ENCODE data around the gene TTBK1.

GRCh38 chr6:43277643-43278523, 34.6 kb downstream of the TTBK1 start:
- TF ChIP-seq CTCF (IDR thresholded peaks at IDR 0.05 in 8 of 11, conservative IDR thresholded peaks at IDR 0.05 in 3 of 11) (no peak), POLR2A (IDR thresholded peaks at IDR 0.05) (no peak)
